GM23248 (cell line): Measurements from ENCODE around the gene IPO4.

Experiments used
- EZH2 ChIP-seq: fragments of 200-600 bp; sonication (generic); IDR thresholded peaks from 2 replicates; pipeline ENCODE4 v1.6.1; 2018; ENCODE audit warnings: antibody characterized with exemption, mild to moderate bottlenecking; ENCODE audit not compliant: insufficient read depth, poor library complexity, severe bottlenecking
- EZH2phosphoT487 ChIP-seq: fragments of 200-600 bp; sonication (generic); IDR thresholded peaks from 2 replicates; pipeline ENCODE4 v1.6.1; 2018; ENCODE audit warnings: antibody characterized with exemption, moderate library complexity, mild to moderate bottlenecking, low read depth; ENCODE audit not compliant: insufficient read depth

DNA sequence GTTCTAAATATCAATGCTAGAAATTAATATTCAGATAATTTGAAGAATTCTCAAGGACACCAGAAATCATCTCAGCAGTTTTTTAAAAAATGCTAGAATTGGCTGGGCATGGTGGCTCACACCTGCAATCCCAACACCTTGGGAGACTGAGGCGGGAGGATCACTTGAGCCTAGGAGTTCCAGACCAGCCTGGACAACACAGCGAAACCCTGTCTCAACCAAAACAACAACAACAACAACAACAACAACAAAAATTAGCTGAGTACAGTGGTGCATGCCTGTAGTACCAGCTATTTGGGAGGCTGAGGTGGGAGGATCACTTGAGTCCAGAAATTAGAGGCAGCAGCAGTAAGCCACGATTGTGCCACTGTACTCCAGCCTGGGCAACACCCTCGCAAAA lies 30.5 kb upstream of the IPO4 start:
- TF ChIP-seq EZH2, result no peak
- TF ChIP-seq EZH2phosphoT487, result no peak
